Measurements from ENCODE around the gene CNOT11.
"Not testable (repeated sequence)": the region's sequence is repeated elsewhere in the genome, so short reads cannot be mapped to it uniquely, and the experiment has no call there.

DNA sequence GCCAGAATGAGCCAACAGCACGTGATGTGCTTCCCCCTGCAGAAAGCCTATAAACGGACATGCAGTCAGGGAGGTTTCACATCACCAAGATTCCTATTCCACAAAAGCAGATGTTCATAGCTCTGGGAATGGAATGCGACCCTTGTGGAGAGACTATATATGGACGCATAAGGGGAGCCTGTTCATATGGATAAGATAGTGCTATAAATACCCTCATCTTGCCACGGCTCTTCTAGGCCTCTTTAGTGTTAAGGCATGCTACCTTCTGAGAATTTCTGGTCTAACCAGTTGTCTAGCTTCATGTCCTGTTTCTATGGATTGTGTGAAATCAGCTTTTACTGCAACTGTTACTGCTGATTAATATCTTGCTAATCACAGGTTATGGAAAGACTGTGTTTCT, 14.7 kb upstream of the CNOT11 start:
- TF ChIP-seq CTCF, POLR2A (IDR thresholded peaks at IDR 0.05): not testable (repeated sequence)
